Measurements from ENCODE around the gene DHTKD1.

DHTKD1 gene

GRCh38 chr10:12113627-12114026 is 44.9 kb downstream of the DHTKD1 start:
- Histone ChIP-seq H3K4me1 (ENCODE audit: control insufficient read depth, insufficient read depth, low read length) (no peaks in the 10 kb centered on the region), H3K4me3 (ENCODE audit: low read depth, low read length) (no peak overlapping the region), H3K9me3 (ENCODE audit: control insufficient read depth, insufficient read depth, low read depth, low read length) (no peaks in the 10 kb centered on the region), H3K36me3 (ENCODE audit: control insufficient read depth in 2 of 2, insufficient read depth in 1 of 2, low read length in 2 of 2) (peaks cover 46 to 68% of the 10 kb centered on the region in 2 experiments), H3K27ac (ENCODE audit: extremely low read depth, low read depth, low read length) (no peak overlapping the region)
- TF ChIP-seq ZBTB49 (tag by site-specific recombination; IDR thresholded peaks at IDR 0.05; ENCODE audit: low read depth) (no peak), ZSCAN5A (tag by site-specific recombination; IDR thresholded peaks at IDR 0.05) (no peak), ZNF121 (tag by site-specific recombination; IDR thresholded peaks at IDR 0.05) (peak; percentile 92), ZNF2 (tag by site-specific recombination; IDR thresholded peaks at IDR 0.05) (no peak)
- ChIA-PET POLR2A (no interaction called here), CTCF (no interaction called here)

- H3K27ac ChIP-seq (ENCODE audit: extremely low read depth, low read depth, low read length), result no peak overlapping the region
- no peaks in the 10 kb centered on the region for H3K9me3 ChIP-seq (ENCODE audit: control insufficient read depth, insufficient read depth, low read depth, low read length)
- H3K4me3 ChIP-seq (ENCODE audit: low read depth, low read length), result no peak overlapping the region
- POLR2A ChIA-PET, result no interaction called here
- peaks cover 34 to 46% of the 10 kb centered on the region in 2 experiments; a peak in 2 of 3 replicates for H3K36me3 ChIP-seq (ENCODE audit: control insufficient read depth in 2 of 2, insufficient read depth in 1 of 2, low read length in 2 of 2)
- no peak for TF ChIP-seq PRDM6 (tag by site-specific recombination; IDR thresholded peaks at IDR 0.05)
- TF ChIP-seq ZNF585B (tag by site-specific recombination; IDR thresholded peaks at IDR 0.05), result no peak
- no peak for TF ChIP-seq ZNF747 (tag by site-specific recombination; IDR thresholded peaks at IDR 0.05)
- TF ChIP-seq ZNF600 (tag by site-specific recombination; IDR thresholded peaks at IDR 0.05), result peak; percentile 48; the same call in 1 of the 2 replicates
- TF ChIP-seq ZNF148 (tag by site-specific recombination; IDR thresholded peaks at IDR 0.05; ENCODE audit: borderline replicate concordance), result no peak
- no peak for TF ChIP-seq ZBTB6 (tag by site-specific recombination; IDR thresholded peaks at IDR 0.05)
- CTCF ChIA-PET, result no interaction called here
- no peaks in the 10 kb centered on the region for H3K4me1 ChIP-seq (ENCODE audit: control insufficient read depth, insufficient read depth, low read length)
These were observed 52.9 kb downstream of the DHTKD1 start for GRCh38 chr10:12121673-12122072.
